HG02798 (cell line): ENCODE results near the gene KIAA1549.

Experiments used
- ATAC-seq: cut with Tn5 transposase; IDR thresholded peaks from one replicate; pipeline ENCODE4 v1.9.1; 2021; ENCODE audit warnings: mild to moderate bottlenecking; ENCODE audit not compliant: unreplicated experiment, poor library complexity

KIAA1549 gene

GRCh38 chr7:138887085-138887710, 94.0 kb downstream of the KIAA1549 start:
- ATAC-seq, result no peak

- ATAC-seq, result peak; percentile 82
These were observed 94.7 kb downstream of the KIAA1549 start for GRCh38 chr7:138886501-138886917.

GRCh38 chr7:138885383-138886147, 95.6 kb downstream of the KIAA1549 start:
- no peak for ATAC-seq

GRCh38 chr7:138882249-138882648, 98.9 kb downstream of the KIAA1549 start:
- ATAC-seq, result no peak

GRCh38 chr7:138881579-138882188, 99.5 kb downstream of the KIAA1549 start:
- ATAC-seq, result no peak

- ATAC-seq, result no peak
These were observed 100.2 kb downstream of the KIAA1549 start for GRCh38 chr7:138880881-138881578.

- ATAC-seq, result no peak
These were observed 101.8 kb downstream of the KIAA1549 start for GRCh38 chr7:138879356-138879755.

GRCh38 chr7:138878856-138879255, 102.3 kb downstream of the KIAA1549 start:
- ATAC-seq, result no peak

GRCh38 chr7:138878051-138878450, 103.1 kb downstream of the KIAA1549 start:
- no peak for ATAC-seq

GRCh38 chr7:138876326-138876725, 104.9 kb downstream of the KIAA1549 start:
- no peak for ATAC-seq

GRCh38 chr7:138875794-138876193, 105.4 kb downstream of the KIAA1549 start:
- no peak for ATAC-seq

GRCh38 chr7:138873220-138873892, 107.8 kb downstream of the KIAA1549 start:
- no peak for ATAC-seq

- ATAC-seq, result no peak
These were observed 108.6 kb downstream of the KIAA1549 start for GRCh38 chr7:138872576-138872975.

GRCh38 chr7:138871814-138872090, 109.4 kb downstream of the KIAA1549 start:
- ATAC-seq, result no peak

- ATAC-seq, result no peak
These were observed 110.0 kb downstream of the KIAA1549 start for GRCh38 chr7:138871065-138871813.

GRCh38 chr7:138869353-138869752, 111.8 kb downstream of the KIAA1549 start:
- ATAC-seq, result no peak

GRCh38 chr7:138868711-138869110, 112.5 kb downstream of the KIAA1549 start:
- no peak for ATAC-seq

- no peak for ATAC-seq
These were observed 113.4 kb downstream of the KIAA1549 start for GRCh38 chr7:138867744-138868143.

GRCh38 chr7:138866353-138866752, 114.8 kb downstream of the KIAA1549 start:
- ATAC-seq, result no peak

GRCh38 chr7:138865843-138866242, 115.3 kb downstream of the KIAA1549 start:
- no peak for ATAC-seq
